DMS 273 treated with DMSO at 0.1 percent for 48 hours (cell line): ENCODE data around the gene ADSL.
"Not testable (repeated sequence)": the region's sequence is repeated elsewhere in the genome, so short reads cannot be mapped to it uniquely, and the experiment has no call there.

Experiments
- DNase-seq: peaks from one replicate; lab custom pipeline; 2025; lab: John Stamatoyannopoulos, UW

The ADSL gene

DNA sequence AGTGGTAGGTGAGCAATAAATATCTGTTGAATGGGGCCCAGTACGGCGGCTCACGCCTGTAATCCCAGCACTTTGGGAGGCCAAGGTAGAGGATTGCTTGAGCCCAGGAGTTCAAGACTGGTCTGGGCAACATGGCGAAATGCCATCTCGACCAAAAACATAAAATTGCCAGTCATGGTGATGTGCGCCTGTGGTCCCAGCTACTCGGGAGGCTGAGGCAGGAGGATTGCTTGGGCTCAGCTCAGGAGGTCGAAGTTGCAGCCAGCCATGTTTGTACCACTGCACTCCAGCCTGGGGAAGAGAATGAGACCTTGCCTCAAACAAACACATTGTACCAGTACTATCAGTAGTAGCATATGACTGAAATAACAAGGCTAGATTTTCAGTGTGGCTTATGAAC is 28.3 kb downstream of the ADSL start:
- DNase-seq = no peak

DNA sequence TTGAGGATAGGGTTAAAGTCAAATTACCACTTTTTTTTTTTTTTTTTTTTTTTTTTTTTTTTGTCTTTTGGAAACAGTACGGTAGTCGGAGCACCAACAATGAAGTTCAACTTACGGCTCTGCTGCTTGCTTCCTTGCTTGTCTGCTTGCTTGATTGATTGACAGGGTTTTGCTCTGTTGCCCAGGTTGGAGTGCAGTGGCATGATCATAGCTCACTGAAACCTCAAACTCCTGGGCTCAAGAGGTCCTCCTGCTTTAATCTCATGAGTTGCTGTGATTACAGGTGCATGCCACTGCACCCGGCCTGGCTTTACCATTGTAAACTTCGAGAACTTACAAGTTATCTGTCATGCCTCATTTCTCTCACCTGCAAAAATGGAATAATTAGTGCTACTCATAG is 29.8 kb downstream of the ADSL start:
- DNase-seq = no peak

DNA sequence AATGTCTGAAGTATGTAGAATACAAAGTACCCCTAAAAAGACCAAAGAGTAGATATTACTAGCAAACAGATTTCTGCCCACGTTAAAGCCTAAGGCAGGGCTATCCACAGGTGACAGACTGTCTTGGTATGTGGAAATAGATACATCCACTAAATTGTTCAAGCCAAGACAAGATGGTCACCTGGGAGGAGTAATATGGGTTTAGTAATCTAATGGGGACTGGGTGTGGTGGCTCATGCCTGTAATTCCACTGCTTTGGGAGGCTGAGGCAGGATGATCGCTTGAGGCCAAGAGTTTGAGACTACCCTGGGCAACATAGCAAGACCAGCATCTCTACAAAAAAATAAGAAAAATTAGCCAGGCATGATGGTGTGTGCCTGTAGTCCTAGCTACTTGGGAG is 31.6 kb downstream of the ADSL start:
- DNase-seq = no peak

DNA sequence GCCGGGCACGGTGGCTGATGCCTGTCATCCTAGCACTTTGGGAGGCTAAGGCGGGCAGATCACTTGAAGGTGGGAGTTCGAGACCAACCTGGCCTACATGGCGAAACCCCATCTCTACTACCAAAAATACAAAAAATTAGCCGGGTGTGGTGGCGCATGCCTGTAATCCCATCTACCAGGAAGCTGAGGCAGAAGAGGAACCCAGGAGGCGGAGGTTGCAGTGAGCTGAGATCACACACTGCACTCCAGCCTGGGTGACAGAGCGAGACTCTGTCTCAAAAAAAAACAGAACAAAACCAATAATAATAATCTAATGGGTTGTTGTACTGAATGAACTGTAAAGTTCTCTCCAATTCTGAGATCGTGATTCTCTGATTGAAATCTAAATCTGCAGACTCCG is 32.1 kb downstream of the ADSL start:
- not testable (repeated sequence) for DNase-seq

DNA sequence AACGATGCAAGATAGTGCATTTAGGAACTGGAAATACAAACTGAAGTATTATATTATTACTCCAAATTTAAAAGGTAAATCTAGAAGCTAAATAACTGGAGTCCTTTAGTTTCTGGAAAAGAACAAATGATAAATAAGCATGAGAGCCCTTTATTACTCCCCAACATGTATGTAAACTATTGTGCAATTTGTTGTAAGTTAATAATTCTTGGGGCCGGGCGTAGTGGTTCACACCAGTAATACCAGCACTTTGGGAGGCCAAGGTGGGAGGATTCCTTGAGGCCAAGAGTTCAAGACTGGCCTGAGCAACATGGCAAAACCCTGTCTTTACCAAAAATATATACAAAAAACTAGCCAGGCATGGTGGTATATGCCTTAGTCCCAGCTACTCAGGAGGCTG is 35.2 kb downstream of the ADSL start:
- no peak for DNase-seq

DNA sequence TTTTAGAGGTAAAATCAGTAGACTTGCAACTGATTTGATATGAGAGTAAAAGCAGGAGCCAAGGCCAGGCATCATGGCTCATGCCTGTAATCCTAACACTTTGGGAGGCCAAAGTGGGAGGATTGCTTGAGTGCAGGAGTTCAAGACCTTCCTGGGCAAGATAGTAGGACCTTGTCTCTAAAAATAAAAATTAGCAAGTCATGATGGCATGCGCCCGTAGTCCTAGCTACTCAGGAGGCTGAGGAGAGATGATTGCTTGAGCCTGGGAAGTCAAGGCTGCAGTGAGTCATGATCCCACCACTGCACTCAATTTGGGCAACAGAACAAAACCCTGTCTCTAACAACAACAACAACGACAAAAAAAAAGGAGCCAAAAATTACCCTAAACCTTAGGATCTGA is 37.6 kb downstream of the ADSL start:
- no peak for DNase-seq

DNA sequence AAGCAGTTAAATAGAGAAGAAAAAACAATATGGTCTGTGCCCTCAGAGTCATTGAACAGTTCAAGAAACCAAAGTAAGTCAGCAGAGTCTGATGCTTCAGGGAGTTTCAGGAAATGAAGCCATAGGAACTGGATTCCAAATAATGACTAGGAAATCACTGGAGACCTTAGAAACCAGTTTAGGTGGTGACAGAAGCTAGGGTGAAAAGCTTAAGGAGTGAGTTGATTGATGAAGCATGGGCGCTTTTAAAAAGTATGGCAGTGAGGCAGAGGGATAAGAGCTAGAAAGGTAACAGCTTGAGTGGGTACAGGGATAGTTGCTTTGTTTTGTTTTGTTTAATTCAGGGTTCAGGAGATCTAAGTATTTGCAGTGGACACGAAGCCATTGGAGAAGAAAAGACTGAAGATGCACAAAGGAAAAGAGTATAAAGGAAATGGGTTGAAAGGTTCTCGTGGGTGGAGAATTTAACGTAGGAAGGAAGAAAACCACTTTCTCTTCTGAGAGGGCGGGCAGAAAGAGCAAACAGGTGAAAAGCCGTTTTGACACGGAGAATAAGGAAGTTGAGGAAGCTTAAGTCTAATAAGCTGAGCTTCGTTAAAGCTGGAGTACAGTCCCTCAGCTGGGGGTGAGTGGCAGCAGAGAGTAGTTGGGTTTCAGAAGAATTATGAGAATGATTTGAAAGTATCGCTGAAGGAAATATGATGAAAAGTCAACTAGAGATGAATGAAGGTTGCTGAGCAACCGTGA is 38.9 kb downstream of the ADSL start:
- no peak for DNase-seq

DNA sequence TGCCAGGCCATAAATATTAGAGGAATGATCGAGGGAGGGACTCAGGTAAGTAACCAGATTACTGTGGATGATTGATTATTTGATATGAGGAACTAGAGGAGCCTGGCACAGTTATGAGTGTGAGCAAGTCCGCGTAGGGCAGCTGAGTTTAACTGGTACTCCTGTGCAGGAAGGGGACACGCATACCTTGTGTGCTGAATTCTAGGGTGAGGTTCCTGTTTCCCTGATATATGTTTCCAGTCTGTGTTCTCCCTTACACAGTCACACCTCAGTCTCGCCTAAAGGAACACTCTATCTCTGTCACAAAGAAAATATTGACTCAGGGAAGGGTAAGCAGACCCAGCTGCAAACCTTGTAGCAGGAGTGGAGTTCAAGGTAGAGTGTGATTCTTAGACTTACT is 41.4 kb downstream of the ADSL start:
- no peak for DNase-seq

DNA sequence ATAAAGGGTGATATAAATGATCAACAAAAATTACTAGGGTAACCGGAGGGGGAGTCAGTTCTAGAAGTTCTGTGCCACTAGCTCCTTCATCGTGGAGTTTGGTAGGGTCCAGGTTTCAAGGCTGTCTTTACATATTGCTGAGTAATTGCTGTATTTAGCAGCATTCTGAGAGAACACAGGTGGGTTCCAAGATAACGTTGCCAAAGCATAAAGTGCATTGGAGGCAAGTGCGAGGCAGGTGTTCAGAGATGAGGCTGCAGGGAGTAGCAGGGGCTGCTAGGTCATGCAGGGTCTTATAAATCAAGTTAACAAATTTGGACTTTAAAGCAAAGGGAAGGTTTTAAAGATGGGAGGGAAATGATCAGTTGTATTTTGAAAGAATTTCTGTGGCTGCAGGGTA is 41.9 kb downstream of the ADSL start:
- DNase-seq = no peak

DNA sequence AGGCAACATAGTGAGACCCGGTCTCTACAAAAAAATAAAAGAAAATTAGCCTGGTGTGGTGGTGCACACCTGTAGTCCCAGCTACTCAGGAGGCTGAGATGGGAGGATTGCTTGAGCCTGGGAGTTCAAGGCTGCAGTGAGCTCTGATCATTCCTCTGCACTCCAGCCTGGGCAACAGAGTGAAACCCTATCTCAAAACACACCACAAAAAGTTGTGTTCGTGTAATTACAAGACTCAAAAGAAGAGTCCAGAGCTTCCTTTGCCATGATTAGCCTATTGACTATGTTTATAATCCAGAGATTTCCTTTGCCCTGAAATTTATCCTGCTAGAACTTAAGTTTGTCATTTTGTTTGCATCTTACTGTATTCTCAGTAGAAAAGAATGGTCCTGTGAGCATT is 45.1 kb downstream of the ADSL start:
- no peak for DNase-seq

DNA sequence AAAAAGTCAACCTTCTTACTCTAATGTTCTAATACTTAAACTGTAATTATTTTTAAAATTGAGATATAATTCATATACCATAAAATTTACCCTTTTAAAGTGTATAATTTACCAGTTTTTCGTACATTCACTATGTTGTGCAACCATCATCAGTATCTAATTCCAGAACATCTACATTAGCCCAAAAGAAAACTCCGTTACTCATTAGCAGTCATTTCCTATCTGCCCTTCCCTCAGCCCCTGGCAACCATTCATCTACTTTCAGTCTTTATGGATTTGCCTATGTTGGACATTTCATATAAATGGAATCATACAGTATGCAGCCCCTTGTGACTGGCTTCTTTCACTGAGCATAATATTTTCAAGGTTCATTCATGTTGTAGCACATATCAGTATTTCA is 46.3 kb downstream of the ADSL start:
- DNase-seq = no peak

DNA sequence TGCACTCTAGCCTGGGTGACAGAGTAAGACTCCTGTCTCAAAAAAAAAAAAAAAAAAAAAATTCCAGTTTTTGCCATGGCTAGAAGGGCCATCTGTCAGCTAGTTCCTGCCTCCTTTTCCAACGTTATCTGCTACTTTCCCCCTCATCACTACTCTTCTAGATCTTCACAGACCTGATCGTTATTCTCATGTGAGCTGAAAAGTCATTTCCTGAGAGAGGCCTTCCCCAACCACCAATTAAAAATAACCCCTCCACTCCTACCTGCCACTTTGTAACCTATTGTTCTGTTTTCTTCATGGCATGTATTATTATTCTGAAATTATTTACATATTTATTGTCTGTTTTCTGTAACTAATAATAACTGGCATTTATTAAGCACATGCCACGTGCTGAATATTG is 48.3 kb downstream of the ADSL start:
- DNase-seq = no peak

DNA sequence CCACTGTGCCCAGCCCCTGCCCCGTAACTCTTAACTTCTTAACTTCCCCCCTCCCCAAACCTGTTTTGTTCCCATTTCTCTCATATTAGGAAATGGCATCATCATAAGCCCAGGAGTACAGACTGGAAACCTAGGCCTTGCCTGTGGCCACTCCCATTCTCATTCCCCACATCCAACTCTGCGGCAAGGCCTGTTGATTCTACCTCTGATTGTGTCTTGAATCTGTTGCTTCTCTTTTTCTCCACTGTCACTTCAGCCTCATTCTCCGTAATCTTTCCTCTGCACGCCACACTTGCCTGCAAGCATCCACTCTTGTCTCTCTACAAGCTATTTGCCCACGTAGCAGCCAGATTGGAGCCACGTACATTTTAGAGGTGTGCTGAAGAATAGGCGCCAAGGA is 49.3 kb downstream of the ADSL start:
- no peak for DNase-seq

DNA sequence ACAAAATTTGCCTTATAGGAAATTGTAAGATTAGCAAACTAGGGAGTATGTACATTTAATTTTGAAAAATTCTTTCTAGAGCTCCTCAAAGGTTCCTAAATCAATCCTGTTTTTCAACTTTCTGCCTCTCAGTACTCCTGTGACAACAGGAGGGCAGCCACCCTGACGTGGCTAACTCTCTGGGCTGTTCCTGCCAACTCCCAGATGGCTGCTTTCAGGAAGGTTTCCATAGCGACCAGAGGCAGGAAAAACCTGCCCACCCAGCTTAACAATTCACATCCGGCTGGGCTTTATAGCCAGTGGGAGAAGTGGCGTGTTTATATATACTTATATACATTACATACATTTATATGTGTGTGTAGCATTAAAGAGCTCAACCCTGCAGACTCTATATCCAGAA is 50.6 kb downstream of the ADSL start:
- peak; percentile 4 for DNase-seq

DNA sequence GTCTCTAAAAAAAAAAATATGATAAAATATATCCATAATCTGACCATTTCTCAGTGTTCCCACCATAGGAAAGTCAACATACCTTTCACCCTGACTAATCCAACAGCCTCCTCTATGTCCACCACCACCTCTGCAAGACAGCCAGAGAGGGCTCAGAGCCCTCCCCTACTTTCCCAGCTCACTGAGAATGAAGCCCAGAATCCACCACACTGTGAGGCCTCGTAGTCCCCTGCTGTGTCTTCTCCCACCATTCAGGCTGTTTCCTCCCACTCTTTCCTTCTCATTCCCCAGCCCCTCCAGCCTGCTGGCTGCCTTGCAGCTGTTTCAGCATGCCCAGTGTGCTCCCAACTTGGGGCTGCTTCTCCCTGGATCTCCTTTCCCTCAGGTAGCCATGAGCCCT is 51.1 kb downstream of the ADSL start:
- DNase-seq = no peak

DNA sequence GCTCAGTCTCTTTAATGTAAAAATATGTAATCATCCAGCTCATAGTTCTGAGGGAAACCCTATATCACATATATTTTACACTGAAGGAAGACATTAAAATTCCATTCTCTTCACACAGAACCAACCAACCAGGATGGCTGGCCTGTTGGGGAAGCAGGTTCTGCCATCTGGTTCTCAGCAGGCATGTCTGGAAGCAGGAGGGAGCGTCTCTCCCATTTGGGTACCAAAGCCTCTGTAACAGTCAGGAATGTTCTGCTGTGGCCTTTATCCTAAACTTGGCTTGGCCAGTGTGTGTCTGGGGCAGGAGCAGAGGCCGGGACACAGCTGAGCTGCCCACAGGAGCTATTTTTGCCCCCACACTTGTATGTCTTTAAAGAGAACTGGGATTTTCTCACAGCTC is 53.3 kb downstream of the ADSL start:
- DNase-seq = no peak

DNA sequence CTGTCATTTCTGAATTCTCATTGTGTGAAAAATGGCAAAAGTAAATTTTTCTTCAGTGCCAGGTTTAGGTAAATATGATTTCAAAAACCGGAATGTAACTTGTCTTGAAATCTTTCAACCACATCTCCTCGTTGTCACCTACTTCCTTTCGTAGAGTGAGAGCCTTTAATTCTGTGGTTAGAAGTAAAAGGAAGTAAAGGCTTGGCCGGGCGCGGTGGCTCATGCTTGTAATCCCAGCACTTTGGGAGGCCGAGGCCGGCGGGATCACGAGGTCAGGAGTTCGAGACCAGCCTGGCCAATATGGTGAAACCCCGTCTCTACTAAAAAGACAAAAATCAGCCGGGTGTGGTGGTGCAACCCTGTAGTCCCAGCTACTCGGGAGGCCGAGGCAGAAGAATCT is 53.9 kb downstream of the ADSL start:
- no peak for DNase-seq

DNA sequence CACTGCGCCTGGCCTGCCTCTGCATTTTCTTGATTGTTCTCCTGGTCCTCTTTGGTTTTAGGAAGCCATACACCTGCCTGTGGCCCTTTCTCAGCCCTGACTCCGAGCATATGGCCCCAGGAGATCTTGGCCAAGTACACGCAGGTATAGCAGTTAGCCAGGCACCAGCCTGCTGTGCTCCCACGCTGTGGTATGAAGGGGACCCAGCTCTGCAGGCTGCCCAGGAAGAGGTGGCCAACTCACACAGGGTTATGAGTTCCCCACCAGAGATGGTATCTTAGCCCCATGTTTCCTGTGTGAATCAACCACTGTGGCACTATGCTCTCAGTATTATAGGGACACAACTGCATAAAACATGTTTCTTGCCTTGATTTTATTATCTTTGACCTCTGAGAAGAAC is 55.2 kb downstream of the ADSL start:
- no peak for DNase-seq

DNA sequence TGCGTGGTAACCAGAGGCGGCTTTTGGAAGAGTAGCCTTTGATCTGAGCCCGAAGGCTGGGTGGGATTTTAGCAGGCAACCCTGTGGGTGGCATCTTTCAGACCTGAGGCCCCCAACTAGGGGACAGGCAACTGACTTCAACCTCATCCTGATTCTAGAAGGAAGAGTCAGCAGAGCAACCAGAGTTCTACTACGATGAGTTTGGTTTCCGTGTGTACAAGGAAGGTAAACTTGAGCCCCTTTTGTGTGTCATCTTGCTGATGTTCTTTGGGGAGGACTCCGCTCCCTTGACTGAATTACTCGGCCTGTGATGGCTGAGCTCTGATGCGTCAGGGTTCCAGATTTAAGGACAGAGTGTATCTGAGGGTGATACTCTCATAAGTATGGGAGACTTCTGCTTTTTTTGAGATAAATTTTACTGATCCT is 55.7 kb downstream of the ADSL start:
- DNase-seq = no peak

DNA sequence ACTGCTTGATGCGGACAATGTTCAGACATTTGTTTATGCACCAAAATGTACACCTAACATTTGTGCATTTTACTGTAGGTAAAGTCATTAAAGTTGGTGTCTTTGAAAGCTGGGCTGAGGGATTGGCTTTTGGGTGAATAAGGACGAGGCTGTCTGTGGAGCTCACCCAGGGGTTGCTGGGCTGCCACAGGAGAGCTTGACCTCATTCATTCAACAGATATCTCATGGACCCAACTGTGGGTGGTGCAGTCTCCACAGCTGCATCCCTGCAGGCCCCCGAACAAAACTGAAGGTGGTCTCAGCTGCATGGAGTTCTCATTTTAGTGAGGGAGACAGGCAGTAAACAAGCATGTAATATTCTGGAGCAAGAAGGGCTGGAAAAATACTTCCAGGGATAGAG is 56.8 kb downstream of the ADSL start:
- DNase-seq = no peak

DNA sequence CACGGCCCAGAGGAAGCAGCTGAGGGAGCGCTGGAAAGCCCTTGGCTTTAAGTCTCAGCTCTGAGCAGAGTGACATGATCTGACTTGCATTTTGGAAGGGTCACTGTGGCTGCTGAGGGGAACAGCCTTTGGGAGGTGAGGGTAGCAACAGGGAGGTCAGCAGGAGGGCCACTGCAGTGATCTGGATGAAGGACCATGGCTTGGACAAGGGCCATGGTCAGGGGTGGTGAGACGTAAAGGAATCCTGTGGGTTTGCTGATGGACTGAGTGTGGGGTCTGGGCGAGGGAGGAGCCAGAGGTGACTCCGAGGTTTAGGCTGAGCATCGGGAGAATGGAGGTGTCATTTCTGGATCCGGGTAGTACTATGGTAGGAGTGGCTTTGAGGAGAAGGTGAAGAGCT is 57.4 kb downstream of the ADSL start:
- DNase-seq = no peak

DNA sequence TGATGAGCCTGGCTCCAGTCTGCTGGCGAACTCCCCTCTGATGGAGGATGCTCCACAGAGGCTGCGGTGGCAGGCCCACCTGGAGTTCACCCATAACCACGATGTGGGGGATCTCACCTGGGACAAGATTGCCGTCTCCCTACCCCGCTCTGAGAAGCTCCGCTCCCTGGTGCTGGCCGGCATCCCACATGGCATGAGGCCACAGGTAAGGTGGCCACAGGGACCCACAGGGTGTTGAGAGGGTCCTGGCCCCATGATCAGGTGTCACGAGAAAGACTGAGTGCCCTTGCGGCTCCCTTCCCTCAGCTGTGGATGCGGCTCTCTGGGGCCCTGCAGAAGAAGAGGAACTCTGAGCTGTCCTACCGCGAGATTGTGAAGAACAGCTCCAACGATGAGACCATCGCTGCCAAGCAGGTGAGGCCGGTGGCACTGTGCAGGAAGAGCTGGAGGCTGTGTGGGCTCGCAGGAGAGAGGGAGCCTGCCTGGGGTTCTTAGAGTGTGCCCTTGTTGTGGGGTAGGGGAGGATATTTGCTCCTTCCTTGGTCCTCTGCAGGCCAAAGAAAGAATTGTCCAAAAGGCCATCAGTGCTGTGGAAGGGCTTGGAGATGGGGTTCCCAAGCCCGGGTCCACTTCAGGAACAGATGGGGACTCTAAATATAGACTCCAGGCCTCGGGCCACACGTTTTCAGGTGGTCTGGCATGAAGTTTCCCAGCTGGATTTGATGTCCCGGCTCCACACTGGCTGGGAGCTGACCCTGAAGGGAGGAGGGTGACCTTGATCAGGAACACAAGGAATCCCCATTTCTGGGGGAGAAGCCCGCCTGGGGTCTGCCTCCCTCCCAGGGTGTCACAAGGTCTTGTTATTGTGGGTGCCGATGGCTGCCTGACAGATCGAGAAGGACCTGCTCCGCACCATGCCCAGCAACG is 58.2 kb downstream of the ADSL start:
- DNase-seq = no peak
